GM21723 (cell line): ENCODE results near the gene RNF207.

ENCODE experiments used
- ATAC-seq: cut with Tn5 transposase; IDR thresholded peaks from one replicate; pipeline ENCODE4 v1.9.1; 2021; ENCODE audit warnings: mild to moderate bottlenecking, moderate library complexity; ENCODE audit not compliant: unreplicated experiment

Gene RNF207, protein sequence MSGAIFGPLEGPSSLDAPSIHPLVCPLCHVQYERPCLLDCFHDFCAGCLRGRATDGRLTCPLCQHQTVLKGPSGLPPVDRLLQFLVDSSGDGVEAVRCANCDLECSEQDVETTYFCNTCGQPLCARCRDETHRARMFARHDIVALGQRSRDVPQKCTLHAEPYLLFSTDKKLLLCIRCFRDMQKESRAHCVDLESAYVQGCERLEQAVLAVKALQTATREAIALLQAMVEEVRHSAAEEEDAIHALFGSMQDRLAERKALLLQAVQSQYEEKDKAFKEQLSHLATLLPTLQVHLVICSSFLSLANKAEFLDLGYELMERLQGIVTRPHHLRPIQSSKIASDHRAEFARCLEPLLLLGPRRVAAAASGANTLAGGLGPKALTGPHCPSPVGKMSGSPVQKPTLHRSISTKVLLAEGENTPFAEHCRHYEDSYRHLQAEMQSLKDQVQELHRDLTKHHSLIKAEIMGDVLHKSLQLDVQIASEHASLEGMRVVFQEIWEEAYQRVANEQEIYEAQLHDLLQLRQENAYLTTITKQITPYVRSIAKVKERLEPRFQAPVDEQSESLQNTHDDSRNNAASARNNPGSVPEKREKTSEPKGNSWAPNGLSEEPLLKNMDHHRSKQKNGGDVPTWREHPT

DNA sequence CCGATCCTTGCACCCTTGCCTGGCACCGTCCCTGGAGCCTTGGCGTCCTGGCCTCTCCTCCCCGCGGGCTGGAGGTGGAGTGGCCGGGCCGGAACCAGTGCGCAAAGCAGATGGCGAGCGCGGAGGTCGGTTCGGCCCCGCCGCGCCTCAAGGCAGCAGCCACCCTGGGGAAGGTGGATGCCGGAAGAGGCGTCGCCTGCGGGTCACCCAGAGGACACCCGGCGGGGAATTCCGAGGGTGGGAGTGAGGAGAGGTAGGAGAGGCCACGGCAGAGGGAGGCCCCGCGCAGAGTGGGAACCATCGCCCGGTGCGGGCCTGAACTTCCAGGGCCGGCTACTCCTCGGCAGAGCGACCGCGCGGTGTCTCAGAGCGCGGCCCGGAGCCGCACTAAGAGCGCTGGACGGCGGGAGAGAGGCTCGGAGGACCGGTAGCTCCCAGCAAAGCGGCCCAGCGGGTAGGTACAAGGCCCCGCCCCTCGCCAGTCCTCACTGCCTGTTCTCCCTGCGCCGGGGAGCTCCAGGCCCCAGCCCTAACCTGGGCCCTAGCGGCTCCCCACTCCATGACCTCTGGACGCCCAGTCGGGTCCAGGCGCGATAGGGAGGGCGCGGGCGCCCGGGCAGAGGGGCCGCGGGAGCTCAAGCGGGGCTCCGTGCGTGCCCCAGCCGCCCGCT is at the start of gene RNF207:
TSS of gene RNF207 (plus strand) at position 271 of the 671 bp plus-strand sequence. CDS start 417 bp downstream, outside the sequence.
- ATAC-seq: peak; percentile 71

GRCh38 chr1:6157132-6157527 is 48.8 kb upstream of the RNF207 start:
- ATAC-seq: no peak

- ATAC-seq: no peak
Observed at GRCh38 chr1:6157528-6158174, 48.3 kb upstream of the RNF207 start.

- ATAC-seq: no peak
Observed at GRCh38 chr1:6158181-6158580, 47.7 kb upstream of the RNF207 start.

- no peak for ATAC-seq
Observed at GRCh38 chr1:6162341-6162740, 43.6 kb upstream of the RNF207 start.

DNA sequence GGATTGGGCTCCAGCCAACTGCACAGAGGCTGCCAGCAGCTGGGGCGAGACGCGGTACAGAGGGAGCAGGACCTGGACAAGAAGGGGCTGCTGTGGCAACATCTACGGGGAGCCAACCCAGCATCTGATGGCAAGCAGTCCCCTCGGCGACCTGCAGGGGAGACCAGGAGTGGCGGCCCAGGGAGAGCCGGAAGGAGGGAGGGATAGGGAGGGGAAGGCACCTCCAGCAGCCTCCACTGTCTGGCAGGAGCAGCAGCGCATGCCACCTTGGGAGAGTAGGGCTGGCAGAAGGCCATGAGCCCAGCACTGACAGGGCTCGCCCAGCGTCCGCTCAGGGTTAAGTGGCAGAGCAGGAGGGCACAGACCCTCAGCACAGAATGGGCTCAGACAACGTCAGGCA is 43.1 kb upstream of the RNF207 start:
- no peak for ATAC-seq

GRCh38 chr1:6163191-6163972 is 42.5 kb upstream of the RNF207 start:
- ATAC-seq: no peak

GRCh38 chr1:6163973-6164617 is 41.8 kb upstream of the RNF207 start:
- no peak for ATAC-seq

- ATAC-seq: no peak
Observed at GRCh38 chr1:6165027-6165426, 40.9 kb upstream of the RNF207 start.

GRCh38 chr1:6165441-6165985 is 40.4 kb upstream of the RNF207 start:
- ATAC-seq: no peak

DNA sequence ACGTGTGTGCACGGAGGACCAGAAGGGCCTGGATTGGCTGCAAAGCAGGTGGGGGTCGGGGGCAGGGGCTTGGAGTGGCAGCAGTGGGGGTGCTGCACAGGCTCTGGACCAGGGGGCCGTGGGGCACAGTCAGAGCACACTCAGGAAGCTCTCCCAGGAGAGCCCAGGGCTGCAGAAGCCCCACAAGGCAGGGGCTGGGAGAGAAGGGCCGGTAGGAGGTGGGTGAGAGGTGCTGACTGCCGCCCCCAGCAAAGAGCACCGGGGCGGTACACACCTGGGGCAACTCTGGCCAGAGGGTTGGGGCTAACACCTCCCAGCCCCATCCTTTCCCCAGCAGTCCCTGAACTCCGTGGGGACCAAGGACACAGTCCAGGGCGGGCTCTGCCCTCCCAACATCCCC is 39.7 kb upstream of the RNF207 start:
- no peak for ATAC-seq

GRCh38 chr1:6166655-6167390 is 39.1 kb upstream of the RNF207 start:
- no peak for ATAC-seq

DNA sequence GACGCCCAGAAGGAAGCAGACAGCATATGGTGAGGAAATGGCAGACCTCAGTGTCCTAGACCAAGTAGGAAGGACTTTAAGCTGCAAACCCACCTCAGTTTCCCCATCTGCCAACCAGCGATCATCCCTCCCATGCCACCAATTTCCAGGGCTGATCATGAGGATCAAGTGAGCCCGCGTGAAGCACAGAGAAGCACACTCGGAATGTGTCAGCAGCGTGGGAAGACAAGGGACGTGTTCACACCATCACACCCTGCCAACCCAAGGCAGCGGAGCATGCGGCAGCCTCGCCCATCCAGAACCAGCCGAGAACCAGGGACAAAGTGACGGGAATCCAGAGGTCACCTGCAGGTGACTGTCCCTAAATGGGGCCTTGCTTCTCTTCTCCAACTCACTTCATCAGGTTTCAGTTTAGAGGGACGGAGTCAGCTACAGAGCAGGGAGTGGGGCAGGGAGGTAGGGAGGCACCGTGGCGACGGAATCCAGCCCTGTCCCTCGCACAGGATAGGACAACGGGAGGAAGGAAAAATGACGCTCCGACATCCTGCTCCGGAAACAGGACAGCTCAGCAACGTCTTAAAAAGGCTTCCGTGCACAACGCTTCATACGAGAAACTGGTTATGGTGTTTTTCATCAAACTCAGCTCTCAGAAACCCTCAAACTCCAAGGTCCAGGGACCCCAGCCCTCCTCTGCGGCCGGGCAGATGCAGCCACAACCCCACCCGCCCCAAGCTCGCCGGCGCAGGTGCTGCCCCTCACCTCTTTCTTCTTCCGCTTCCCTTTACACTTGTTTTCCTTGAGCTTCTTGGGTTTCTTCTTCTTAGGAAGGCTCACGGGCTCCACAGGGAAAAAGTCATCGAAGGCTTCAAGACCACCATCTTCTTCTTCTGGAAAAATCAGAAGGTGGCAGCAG is 38.3 kb upstream of the RNF207 start:
- ATAC-seq: no peak

DNA sequence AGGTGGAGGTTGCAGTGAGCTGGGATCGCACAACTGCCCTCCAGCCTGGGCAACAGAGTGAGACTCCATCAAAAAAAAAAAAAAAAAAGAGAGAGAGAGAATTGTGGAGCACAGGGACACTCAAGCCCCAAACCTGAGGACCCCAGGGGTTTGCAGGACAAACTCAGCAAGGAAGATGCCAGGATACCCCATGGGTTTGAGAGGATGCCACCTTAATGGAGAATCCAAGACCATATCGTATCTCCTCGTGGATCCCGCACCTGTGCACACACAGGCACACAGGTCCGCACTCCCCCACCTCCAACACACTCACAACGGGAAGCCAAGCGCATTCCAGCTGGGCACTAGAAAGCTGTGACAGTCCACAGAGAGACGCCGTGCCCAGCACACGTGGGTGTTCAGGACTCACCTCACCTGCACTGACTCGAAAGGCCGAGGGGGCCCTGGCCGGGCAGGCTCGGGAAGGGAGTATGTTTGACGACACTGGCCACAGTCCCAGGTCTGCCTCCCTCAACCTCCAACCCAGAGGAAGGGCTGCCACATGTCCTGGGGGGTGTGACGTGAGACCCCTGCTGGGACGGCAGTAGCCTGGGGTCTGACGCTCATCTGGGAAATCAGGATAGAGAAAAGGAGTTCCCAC is 36.9 kb upstream of the RNF207 start:
- no peak for ATAC-seq

GRCh38 chr1:6170116-6170741 is 35.7 kb upstream of the RNF207 start:
- ATAC-seq: no peak

DNA sequence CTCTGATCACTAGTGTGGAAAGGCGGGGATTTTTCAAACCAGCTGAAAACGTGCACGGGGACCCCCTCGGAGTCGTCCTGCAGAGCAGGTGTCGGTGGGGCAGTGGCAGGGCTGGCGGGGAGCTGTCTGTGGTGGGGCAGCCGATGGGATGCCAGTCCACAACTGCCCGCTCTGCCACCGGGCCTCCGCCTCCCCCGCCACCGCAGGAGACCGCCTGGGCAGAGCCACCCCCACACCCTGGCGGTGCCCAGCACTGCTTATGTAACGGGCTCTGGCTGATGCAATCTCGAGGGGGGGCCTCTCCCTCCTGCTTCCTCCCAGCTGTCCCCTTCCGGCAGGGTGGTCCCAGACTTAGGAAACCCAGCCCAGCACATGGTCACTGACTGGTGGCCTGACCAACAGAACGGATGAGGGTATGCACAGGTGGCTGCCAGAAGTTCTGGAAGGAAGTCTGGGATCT is 35.1 kb upstream of the RNF207 start:
- ATAC-seq: no peak

GRCh38 chr1:6171548-6172124 is 34.3 kb upstream of the RNF207 start:
- no peak for ATAC-seq
